NCI-H1436 (cell line): ENCODE measurements around the gene SMOC2.
"Not testable (repeated sequence)": the region's sequence is repeated elsewhere in the genome, so short reads cannot be mapped to it uniquely, and the experiment has no call there.

Experiments used
- DNase-seq: peaks from one replicate; lab custom pipeline; 2025; lab: John Stamatoyannopoulos, UW

The SMOC2 gene

GRCh38 chr6:168684471-168684870 is 243.5 kb downstream of the SMOC2 start:
- no peak for DNase-seq

DNA sequence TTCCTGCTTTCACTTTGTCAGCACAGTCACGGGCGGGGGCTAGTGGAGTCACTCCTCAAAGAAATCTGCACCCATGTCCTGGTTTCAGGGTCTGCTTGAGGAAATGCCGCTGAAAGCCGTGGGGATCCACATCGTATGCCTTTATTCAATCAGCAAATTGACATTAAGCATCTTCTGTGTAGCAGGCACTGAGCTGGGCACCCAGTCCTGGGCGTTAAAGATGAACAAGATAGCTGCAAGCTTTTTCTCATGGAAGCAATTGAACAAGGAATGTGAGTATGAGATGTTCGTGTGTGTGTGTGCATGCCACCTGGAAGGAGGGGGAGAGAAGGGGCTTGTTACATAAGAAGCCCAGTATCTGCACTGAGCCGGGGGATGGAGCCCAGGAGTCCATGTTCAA is 243.9 kb downstream of the SMOC2 start:
- DNase-seq: no peak

- DNase-seq: no peak
Measured at GRCh38 chr6:168686029-168686738, 245.2 kb downstream of the SMOC2 start.

GRCh38 chr6:168686831-168687730 is 246.1 kb downstream of the SMOC2 start:
- DNase-seq: no peak

GRCh38 chr6:168690271-168690670 is 249.3 kb downstream of the SMOC2 start:
- DNase-seq: no peak

DNA sequence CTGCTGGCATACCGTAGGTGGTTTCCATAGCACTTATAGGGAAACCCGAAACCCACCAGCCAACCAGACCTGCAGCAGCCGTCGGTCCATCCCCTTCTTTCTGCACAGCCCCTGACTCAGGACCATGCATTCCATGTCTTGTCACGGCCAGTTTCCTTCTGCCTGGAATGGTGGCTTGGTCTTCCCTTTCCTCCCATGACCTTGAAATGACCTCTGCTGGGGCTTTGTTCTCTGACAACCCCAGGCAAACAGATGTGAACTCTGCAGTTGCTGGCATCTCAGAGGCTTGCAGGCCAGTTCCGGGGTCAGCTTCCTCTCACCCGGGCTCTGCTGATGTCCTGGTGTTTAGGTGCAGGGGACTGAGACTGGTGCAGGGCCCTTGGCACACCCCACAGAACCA is 250.8 kb downstream of the SMOC2 start:
- DNase-seq: no peak

DNA sequence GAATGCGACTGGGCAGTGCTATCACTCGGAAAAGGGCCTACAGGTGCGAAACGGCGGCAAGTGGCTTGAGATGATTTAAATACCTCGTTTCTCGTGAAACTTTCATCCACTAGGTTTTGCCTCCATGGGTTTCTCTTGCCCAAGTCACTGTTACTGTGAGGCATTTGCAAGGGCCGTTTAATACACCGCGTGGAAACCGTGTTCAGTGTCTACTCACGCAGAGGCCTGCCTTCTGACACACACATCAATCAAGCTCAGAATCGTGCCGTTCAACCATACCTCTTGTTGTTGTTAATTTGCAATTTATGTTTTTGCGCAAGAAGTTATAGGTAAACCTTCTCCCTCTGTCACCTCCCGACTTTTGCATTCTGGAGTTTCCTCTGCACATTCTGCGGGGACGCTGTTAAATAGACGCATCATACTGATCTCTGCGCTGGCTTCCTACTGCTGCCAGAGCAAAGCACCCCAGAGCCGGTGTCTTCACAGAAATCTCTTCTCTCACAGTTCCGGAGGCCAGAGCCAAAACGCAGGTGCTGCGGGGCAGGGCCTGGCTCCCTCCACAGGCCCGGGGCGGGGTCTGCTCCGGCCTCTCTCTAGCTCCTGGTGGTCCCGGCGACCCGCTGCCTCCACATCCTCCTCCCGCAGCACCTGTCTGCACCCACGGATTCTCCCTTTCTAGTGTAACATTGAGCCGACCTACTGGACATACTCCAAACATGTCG is 251.4 kb downstream of the SMOC2 start:
- DNase-seq: no peak

GRCh38 chr6:168692915-168693257 is 251.9 kb downstream of the SMOC2 start:
- not testable (repeated sequence) for DNase-seq

- not testable (repeated sequence) for DNase-seq
Measured at GRCh38 chr6:168694797-168695196, 253.8 kb downstream of the SMOC2 start.

GRCh38 chr6:168695701-168696100 is 254.7 kb downstream of the SMOC2 start:
- no peak for DNase-seq

DNA sequence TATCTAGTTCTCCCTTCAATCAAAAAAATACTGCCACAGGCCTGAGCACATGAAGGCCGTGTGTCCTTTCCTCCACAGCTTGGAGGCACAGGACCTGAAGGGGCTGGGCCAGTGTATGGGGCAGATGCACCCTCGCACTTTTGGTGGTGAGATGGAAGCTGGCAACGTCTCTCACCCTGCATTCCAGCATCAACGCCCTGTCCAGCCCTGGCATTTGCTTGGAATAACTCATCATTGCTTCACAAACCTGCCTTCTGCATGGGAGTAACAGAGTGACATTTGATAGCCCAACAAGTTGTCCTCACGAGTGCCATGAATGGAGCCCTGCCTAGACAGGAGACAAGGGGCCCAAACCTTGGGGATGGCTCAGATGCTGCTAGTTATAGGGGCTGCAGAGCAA is 257.9 kb downstream of the SMOC2 start:
- DNase-seq: no peak

GRCh38 chr6:168699631-168700295 is 258.8 kb downstream of the SMOC2 start:
- no peak for DNase-seq

DNA sequence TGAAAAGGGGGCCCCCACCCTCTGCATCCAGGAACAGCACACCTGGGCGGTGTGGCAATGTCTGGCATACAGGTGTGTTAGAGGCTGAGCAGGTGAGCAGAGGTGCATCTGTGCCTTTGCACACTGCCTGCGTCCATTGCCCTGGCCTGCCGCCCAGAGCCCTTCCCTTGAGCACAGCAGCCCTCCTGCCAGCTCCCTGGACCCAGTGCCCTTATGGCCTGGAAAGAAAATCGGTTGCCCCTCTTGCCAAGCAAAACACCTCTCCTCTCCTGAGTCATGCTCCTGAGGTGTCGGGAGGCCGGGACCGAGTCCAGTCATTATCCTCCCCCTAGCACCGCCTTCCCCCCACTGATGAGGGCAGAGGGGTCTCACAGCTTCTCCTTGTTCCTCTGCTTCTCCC is 259.9 kb downstream of the SMOC2 start:
- DNase-seq: no peak

GRCh38 chr6:168703990-168704389 is 263.0 kb downstream of the SMOC2 start:
- no peak for DNase-seq

DNA sequence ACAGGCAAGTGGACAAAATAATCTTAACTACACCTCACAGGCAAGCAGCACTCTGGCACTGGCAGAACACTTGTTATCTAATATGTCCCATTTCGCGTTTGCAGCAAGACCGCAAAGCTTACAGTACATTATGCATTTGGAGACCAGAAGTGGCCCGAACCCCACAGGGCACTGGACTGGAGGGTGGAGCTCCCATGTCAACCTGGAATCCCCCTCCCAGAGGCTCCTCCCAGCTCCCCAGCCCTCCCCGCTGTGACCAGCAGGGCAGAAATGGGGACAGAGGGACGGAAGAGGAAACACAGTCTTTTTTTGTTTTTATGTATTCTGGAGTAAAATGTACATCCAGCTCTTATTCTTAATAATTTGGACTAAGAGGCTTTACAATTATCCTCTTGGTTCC is 263.7 kb downstream of the SMOC2 start:
- no peak for DNase-seq

DNA sequence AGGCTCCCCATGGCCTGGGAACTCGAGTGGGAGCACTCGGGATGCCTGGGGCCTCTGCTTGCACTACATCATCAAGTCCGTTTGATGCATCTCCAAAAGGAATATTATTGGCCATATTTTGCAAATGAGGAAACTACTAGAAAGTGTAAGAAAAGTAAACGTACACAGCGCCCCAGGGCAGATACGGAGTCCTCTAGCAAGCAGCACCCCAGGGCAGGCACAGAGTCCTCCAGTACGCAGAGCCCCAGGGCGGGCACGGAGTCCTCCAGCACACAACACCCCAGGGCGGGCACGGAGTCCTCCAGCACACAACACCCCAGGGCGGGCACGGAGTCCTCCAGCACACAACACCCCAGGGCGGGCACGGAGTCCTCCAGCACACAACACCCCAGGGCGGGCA is 264.3 kb downstream of the SMOC2 start:
- DNase-seq: not testable (repeated sequence)

- no peak for DNase-seq
Measured at GRCh38 chr6:168706471-168707177, 265.6 kb downstream of the SMOC2 start.

- no peak for DNase-seq
Measured at GRCh38 chr6:168708526-168708925, 267.5 kb downstream of the SMOC2 start.

DNA sequence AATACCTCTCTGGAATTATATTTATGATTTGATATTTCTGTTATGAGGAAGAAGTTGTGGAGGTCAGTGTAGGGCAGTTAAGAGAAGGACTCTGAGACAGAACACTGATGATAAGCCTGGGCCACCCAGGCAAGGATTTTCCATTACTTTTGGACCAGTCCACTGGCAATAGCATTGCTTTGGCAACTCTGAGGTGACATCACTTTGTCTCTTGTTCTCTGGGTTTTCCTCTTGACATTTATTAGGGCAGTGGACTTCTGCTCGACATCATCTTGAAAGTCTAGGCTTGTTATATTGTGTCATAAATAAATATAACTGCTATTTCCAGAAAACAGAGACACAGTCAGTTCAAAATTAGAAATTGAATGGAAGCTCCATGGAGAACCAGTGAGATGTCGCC is 268.0 kb downstream of the SMOC2 start:
- DNase-seq: no peak

GRCh38 chr6:168709390-168709789 is 268.4 kb downstream of the SMOC2 start:
- no peak for DNase-seq

DNA sequence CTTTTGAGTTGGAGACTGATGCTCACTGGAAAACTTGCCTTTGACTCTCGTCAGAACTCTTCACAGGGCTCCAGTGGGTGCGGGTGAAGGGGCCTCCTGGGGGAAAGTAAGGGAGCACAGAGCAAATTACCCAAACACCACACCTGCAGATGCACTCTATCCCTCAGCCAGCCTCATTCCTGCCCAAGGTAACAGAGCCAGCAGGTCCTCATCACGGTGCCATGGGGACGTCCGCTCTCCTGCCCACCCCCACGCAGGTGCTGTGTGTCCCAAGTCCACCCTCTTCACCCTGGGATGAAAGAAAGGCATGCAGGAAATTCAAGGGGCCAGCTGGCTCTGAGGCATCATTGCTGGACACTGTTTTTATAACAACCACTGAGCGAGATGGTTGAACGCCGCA is 269.0 kb downstream of the SMOC2 start:
- DNase-seq: no peak
